ENCODE results near the gene PCP4L1.
"Not testable (repeated sequence)": the region's sequence is repeated elsewhere in the genome, so short reads cannot be mapped to it uniquely, and the experiment has no call there.

DNA sequence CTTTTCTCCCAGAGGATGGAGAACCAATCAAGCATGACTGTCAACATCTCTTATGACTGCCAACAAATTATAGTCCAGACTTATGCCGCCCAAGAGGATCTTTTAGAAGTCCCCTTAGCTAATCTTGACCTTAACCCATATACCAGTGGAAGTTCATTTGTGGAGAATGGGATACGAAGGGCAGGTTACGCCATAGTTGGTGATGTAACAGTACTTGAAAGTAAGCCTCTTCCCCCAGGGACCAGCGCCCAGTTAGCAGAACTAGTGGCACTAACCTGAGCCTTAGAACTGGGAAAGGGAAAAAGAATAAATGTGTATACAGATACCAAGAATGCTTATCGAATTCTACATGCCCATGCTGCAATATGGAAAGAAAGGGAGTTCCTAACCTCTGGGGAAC lies 3.2 kb upstream of the PCP4L1 start:
- TF ChIP-seq, protein P1, sequence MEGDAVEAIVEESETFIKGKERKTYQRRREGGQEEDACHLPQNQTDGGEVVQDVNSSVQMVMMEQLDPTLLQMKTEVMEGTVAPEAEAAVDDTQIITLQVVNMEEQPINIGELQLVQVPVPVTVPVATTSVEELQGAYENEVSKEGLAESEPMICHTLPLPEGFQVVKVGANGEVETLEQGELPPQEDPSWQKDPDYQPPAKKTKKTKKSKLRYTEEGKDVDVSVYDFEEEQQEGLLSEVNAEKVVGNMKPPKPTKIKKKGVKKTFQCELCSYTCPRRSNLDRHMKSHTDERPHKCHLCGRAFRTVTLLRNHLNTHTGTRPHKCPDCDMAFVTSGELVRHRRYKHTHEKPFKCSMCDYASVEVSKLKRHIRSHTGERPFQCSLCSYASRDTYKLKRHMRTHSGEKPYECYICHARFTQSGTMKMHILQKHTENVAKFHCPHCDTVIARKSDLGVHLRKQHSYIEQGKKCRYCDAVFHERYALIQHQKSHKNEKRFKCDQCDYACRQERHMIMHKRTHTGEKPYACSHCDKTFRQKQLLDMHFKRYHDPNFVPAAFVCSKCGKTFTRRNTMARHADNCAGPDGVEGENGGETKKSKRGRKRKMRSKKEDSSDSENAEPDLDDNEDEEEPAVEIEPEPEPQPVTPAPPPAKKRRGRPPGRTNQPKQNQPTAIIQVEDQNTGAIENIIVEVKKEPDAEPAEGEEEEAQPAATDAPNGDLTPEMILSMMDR (IDR thresholded peaks at IDR 0.05): not testable (repeated sequence)
- not testable (repeated sequence) for TF ChIP-seq POLR2AphosphoS5, POLR2A (IDR thresholded peaks at IDR 0.05)
